GM23338 (cell line): ENCODE data around the gene OR2AE1. TPM values are rescaled to one million over a fixed set of nuclear protein-coding genes. Genes with fewer than 3 reads are reported as not detected.

Experiments used
- ATAC-seq: fragments of 200-7000 bp; cut with Tn5 transposase; 3 replicates; pipeline ENCODE4 v1.9.1; 2020
- DNase-seq: peaks from one replicate; pipeline ENCODE4 v3.0.0-alpha.2; 2015; ENCODE audit warnings: low spot score
- H2AFZ ChIP-seq: fragments of 200-600 bp; sonication (generic); 2 replicates; pipeline ENCODE4 v1.8.0; 2016; ENCODE audit warnings: antibody characterized with exemption, mild to moderate bottlenecking, moderate library complexity
- H3F3A ChIP-seq: fragments of 200-600 bp; sonication (generic); replicated peaks from 2 replicates; pipeline ENCODE4 v1.8.0; 2017; ENCODE audit warnings: antibody characterized with exemption, mixed run types, low read depth
- H3K27ac ChIP-seq: fragments of 200-600 bp; sonication (generic); 2 replicates; pipeline ENCODE4 v1.6.1; 2016; ENCODE audit warnings: low read depth
- H3K27me3 ChIP-seq: fragments of 200-600 bp; sonication (generic); 2 replicates; pipeline ENCODE4 v1.8.0; 2016; ENCODE audit warnings: mild to moderate bottlenecking, mixed run types, moderate library complexity; ENCODE audit not compliant: insufficient read depth
- H3K36me3 ChIP-seq: fragments of 200-600 bp; sonication (generic); 2 replicates; pipeline ENCODE4 v1.8.0; 2016; ENCODE audit warnings: mild to moderate bottlenecking; ENCODE audit not compliant: insufficient read depth
- H3K4me1 ChIP-seq: fragments of 200-600 bp; sonication (generic); 2 replicates; pipeline ENCODE4 v1.8.0; 2016; ENCODE audit warnings: mild to moderate bottlenecking, moderate library complexity; ENCODE audit not compliant: insufficient read depth
- H3K4me2 ChIP-seq: fragments of 200-600 bp; sonication (generic); 2 replicates; pipeline ENCODE4 v1.7.1; 2017; ENCODE audit warnings: mixed run types
- H3K4me3 ChIP-seq: fragments of 200-600 bp; sonication (generic); 2 replicates; pipeline ENCODE4 v1.6.1; 2016; ENCODE audit warnings: mixed run types
- H3K79me2 ChIP-seq: fragments of 200-600 bp; sonication (generic); replicated peaks from 2 replicates; pipeline ENCODE4 v1.8.0; 2017; ENCODE audit warnings: mild to moderate bottlenecking; ENCODE audit not compliant: insufficient read depth
- H3K9me2 ChIP-seq: fragments of 200-600 bp; sonication (generic); 2 replicates; pipeline ENCODE4 v1.8.0; 2017; ENCODE audit not compliant: insufficient read depth
- H4K20me1 ChIP-seq: fragments of 200-600 bp; sonication (generic); replicated peaks from 2 replicates; pipeline ENCODE4 v1.8.0; 2017; ENCODE audit warnings: mild to moderate bottlenecking; ENCODE audit not compliant: insufficient read depth
- H3K27ac Mint-ChIP-seq: 2 replicates; pipeline ENCODE4 v1.8.0; 2020; ENCODE audit warnings: inconsistent platforms, mild to moderate bottlenecking, moderate library complexity, mixed read lengths
- H3K27me3 Mint-ChIP-seq: 3 replicates; pipeline ENCODE4 v1.8.0; 2022; ENCODE audit warnings: low read depth, mild to moderate bottlenecking, moderate library complexity, mixed read lengths, inconsistent platforms; ENCODE audit not compliant: insufficient read depth, poor library complexity
- H3K36me3 Mint-ChIP-seq: 3 replicates; pipeline ENCODE4 v1.8.0; 2021; ENCODE audit warnings: low read depth, mild to moderate bottlenecking, inconsistent platforms, moderate library complexity, mixed read lengths
- H3K4me1 Mint-ChIP-seq: 3 replicates; pipeline ENCODE4 v1.8.0; 2020; ENCODE audit warnings: mild to moderate bottlenecking, inconsistent platforms, mixed read lengths
- H3K4me3 Mint-ChIP-seq: 3 replicates; pipeline ENCODE4 v1.8.0; 2021; ENCODE audit warnings: moderate library complexity, mild to moderate bottlenecking, inconsistent platforms, mixed read lengths
- H3K9me3 Mint-ChIP-seq: 3 replicates; pipeline ENCODE4 v1.8.0; 2020; ENCODE audit warnings: moderate library complexity, mild to moderate bottlenecking, inconsistent platforms, mixed read lengths
- CREB1 ChIP-seq: fragments of 250-450 bp; sonication (Bioruptor Pico); IDR thresholded peaks from 2 replicates; pipeline ENCODE4 v1.5.0; 2020; ENCODE audit warnings: low read depth, mild to moderate bottlenecking, moderate library complexity
- EZH2 ChIP-seq: fragments of 200-600 bp; sonication (generic); IDR thresholded peaks from one replicate; pipeline ENCODE4 v1.8.0; 2017; ENCODE audit warnings: antibody characterized with exemption, mild to moderate bottlenecking, low read depth; ENCODE audit not compliant: unreplicated experiment
- EZH2phosphoT487 ChIP-seq: fragments of 200-600 bp; sonication (generic); IDR thresholded peaks from one replicate; pipeline ENCODE4 v1.8.1; 2018; ENCODE audit warnings: antibody characterized with exemption; ENCODE audit not compliant: unreplicated experiment
- ZNF114 ChIP-seq: fragments of 250-450 bp; sonication (Bioruptor Pico); IDR thresholded peaks from 2 replicates; pipeline ENCODE4 v1.5.0; 2020; ENCODE audit warnings: mild to moderate bottlenecking, moderate library complexity
- ZNF331 ChIP-seq: fragments of 250-450 bp; sonication (Bioruptor Pico); IDR thresholded peaks from 2 replicates; pipeline ENCODE4 v1.5.0; 2020; ENCODE audit warnings: low read depth, mild to moderate bottlenecking, moderate library complexity
- polyA plus RNA-seq: library from polyadenylated mRNA; unstranded; fragments of >200 nt; fragmentation: Nextera tagmentation; extraction: Ambion mirVana; gene quantifications from 2 replicates; pipeline ENCODE4 v1.2.1, GENCODE V29; 2016
- total RNA-seq: library from RNA; depleted of rRNA; stranded (reverse); fragments of >200 nt; shearing (Covaris generic); gene quantifications from 2 replicates; pipeline ENCODE4 v1.2.3, GENCODE V29; 2014
- TF ChIP-seq, protein P1 (sequence below): fragments of 250-450 bp; sonication (Bioruptor Pico); IDR thresholded peaks from 2 replicates; pipeline ENCODE4 v1.5.0; 2020; ENCODE audit warnings: mild to moderate bottlenecking, moderate library complexity
- TF ChIP-seq, protein P2 (sequence below): IDR thresholded peaks from one replicate; pipeline ENCODE4 v1.6.1; 2018; ENCODE audit warnings: antibody characterized with exemption; ENCODE audit not compliant: unreplicated experiment

Gene OR2AE1
- total and polyA plus RNA-seq, 2 experiments from 2014 or later = not detected

DNA sequence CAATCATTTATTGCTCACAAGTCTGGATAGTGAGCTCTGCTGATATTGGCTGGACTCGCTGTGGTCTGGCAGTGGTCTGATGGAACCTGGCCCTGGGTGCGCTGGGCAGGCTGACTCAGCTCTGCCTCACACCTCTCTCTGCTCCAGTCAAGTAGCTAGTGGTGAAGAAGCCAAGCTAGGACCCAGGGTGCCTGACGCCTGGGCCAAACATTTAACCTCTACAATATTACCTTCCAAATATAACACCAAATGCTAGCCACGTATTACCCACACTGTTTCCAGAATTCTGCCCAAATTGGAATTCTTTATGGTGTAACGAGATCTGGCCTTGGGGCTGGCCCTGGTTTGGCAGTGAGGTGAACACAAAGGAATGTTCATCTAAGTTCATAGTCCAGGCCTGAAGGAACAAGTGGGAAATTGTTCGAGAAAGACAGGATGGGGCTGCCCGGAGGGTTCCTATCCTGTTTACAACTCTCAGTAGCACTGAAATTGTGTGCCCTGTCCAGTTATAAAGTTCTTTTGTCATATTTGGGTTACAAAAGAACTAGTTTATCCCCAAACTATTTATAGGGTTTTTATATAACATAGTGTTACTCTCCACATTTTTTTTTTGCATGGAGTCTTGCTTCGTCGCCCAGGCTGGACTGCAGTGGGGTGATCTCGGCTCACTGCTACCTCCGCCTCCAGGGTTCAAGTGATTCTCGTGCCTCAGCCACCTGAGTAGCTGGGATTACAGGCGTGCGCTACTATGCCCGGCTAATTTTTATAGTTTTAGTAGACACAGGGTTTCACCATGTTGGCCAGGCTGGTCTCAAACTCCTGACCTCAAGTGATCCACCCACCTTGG is 16.3 kb downstream of the OR2AE1 start:
- no peak overlapping the region for H3K27ac ChIP-seq

DNA sequence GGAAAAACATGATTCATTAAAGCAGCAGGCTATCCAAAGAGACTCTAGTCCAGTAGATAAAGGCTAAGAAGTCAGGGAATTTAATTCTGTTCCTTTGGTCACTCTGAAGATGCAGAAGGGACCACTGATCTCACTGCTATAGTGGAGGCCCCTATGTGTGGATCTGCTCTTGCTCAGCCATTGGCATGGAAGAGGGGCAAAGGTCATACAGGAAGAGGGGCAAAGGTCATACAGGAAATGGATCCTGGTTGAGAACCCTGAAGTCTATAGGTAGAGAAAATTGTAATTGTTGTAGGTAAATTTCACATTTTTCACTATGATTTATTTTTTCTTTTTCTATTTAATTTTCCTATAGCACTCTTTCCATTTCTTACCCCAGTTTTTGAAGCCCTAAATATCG is 21.6 kb downstream of the OR2AE1 start:
- peaks cover 3% of the 10 kb centered on the region; the same call in 1 of the 2 replicates for H3K9me2 ChIP-seq
- H3F3A ChIP-seq = no peaks in the 10 kb centered on the region
- no peak overlapping the region for H3K27ac ChIP-seq
- H3K4me1 ChIP-seq = no peaks in the 10 kb centered on the region
- H2AFZ ChIP-seq = no peak overlapping the region
- no peaks in the 10 kb centered on the region for H3K79me2 ChIP-seq
- no peak overlapping the region for H3K4me2 ChIP-seq
- Mint-ChIP-seq H3K36me3 (no peaks in the 10 kb centered on the region), H3K4me3 (no peak overlapping the region), H3K9me3 (no peaks in the 10 kb centered on the region), H3K4me1 (peaks cover 2% of the 10 kb centered on the region; the same call in 1 of the 3 replicates), H3K27ac (no peak overlapping the region), H3K27me3 (peaks cover 2% of the 10 kb centered on the region)
- no peak for DNase-seq
- no peaks in the 10 kb centered on the region for H3K36me3 ChIP-seq
- H3K27me3 ChIP-seq = no peaks in the 10 kb centered on the region
- no peaks in the 10 kb centered on the region for H4K20me1 ChIP-seq
- no peak for ATAC-seq
- H3K4me3 ChIP-seq = no peak overlapping the region
- TF ChIP-seq ZNF114 (CRISPR knock-in tag) = no peak
- TF ChIP-seq CREB1 = no peak
- TF ChIP-seq, protein P1, sequence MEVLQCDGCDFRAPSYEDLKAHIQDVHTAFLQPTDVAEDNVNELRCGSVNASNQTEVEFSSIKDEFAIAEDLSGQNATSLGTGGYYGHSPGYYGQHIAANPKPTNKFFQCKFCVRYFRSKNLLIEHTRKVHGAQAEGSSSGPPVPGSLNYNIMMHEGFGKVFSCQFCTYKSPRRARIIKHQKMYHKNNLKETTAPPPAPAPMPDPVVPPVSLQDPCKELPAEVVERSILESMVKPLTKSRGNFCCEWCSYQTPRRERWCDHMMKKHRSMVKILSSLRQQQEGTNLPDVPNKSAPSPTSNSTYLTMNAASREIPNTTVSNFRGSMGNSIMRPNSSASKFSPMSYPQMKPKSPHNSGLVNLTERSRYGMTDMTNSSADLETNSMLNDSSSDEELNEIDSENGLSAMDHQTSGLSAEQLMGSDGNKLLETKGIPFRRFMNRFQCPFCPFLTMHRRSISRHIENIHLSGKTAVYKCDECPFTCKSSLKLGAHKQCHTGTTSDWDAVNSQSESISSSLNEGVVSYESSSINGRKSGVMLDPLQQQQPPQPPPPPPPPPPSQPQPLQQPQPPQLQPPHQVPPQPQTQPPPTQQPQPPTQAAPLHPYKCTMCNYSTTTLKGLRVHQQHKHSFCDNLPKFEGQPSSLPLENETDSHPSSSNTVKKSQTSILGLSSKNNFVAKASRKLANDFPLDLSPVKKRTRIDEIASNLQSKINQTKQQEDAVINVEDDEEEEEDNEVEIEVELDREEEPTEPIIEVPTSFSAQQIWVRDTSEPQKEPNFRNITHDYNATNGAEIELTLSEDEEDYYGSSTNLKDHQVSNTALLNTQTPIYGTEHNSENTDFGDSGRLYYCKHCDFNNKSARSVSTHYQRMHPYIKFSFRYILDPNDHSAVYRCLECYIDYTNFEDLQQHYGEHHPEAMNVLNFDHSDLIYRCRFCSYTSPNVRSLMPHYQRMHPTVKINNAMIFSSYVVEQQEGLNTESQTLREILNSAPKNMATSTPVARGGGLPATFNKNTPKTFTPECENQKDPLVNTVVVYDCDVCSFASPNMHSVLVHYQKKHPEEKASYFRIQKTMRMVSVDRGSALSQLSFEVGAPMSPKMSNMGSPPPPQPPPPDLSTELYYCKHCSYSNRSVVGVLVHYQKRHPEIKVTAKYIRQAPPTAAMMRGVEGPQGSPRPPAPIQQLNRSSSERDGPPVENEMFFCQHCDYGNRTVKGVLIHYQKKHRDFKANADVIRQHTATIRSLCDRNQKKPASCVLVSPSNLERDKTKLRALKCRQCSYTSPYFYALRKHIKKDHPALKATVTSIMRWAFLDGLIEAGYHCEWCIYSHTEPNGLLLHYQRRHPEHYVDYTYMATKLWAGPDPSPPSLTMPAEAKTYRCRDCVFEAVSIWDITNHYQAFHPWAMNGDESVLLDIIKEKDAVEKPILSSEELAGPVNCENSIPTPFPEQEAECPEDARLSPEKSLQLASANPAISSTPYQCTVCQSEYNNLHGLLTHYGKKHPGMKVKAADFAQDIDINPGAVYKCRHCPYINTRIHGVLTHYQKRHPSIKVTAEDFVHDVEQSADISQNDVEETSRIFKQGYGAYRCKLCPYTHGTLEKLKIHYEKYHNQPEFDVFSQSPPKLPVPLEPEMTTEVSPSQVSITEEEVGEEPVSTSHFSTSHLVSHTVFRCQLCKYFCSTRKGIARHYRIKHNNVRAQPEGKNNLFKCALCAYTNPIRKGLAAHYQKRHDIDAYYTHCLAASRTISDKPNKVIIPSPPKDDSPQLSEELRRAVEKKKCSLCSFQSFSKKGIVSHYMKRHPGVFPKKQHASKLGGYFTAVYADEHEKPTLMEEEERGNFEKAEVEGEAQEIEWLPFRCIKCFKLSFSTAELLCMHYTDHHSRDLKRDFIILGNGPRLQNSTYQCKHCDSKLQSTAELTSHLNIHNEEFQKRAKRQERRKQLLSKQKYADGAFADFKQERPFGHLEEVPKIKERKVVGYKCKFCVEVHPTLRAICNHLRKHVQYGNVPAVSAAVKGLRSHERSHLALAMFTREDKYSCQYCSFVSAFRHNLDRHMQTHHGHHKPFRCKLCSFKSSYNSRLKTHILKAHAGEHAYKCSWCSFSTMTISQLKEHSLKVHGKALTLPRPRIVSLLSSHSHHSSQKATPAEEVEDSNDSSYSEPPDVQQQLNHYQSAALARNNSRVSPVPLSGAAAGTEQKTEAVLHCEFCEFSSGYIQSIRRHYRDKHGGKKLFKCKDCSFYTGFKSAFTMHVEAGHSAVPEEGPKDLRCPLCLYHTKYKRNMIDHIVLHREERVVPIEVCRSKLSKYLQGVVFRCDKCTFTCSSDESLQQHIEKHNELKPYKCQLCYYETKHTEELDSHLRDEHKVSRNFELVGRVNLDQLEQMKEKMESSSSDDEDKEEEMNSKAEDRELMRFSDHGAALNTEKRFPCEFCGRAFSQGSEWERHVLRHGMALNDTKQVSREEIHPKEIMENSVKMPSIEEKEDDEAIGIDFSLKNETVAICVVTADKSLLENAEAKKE = no peak
- TF ChIP-seq ZNF331 (CRISPR knock-in tag) = no peak

More for the DNA sequence above, 16.3 kb downstream of the OR2AE1 start:
- Histone ChIP-seq H3F3A (no peaks in the 10 kb centered on the region), H3K9me2 (0 out of 2 replicates have a peak, but pooled peaks cover 3% of the 10 kb centered on the region), H3K4me2 (no peak overlapping the region), H3K36me3 (0 out of 2 replicates have a peak, but pooled peaks cover 6% of the 10 kb centered on the region), H3K4me1 (no peaks in the 10 kb centered on the region), H3K27me3 (no peaks in the 10 kb centered on the region), H4K20me1 (no peaks in the 10 kb centered on the region), H2AFZ (peak overlapping the region; percentile 78; the same call in 1 of the 2 replicates), H3K4me3 (no peak overlapping the region), H3K79me2 (no peaks in the 10 kb centered on the region)
- Mint-ChIP-seq H3K4me1 (peaks cover 2% of the 10 kb centered on the region; the same call in 1 of the 3 replicates), H3K27ac (no peak overlapping the region), H3K9me3 (peaks cover 3% of the 10 kb centered on the region; the same call in 1 of the 3 replicates), H3K27me3 (peaks cover 4% of the 10 kb centered on the region), H3K4me3 (no peak overlapping the region), H3K36me3 (no peaks in the 10 kb centered on the region; the same call in 2 of the 3 replicates)
- TF ChIP-seq EZH2phosphoT487 (no peak), ZNF114 (CRISPR knock-in tag) (no peak), EZH2 (no peak)
- TF ChIP-seq, protein P2, sequence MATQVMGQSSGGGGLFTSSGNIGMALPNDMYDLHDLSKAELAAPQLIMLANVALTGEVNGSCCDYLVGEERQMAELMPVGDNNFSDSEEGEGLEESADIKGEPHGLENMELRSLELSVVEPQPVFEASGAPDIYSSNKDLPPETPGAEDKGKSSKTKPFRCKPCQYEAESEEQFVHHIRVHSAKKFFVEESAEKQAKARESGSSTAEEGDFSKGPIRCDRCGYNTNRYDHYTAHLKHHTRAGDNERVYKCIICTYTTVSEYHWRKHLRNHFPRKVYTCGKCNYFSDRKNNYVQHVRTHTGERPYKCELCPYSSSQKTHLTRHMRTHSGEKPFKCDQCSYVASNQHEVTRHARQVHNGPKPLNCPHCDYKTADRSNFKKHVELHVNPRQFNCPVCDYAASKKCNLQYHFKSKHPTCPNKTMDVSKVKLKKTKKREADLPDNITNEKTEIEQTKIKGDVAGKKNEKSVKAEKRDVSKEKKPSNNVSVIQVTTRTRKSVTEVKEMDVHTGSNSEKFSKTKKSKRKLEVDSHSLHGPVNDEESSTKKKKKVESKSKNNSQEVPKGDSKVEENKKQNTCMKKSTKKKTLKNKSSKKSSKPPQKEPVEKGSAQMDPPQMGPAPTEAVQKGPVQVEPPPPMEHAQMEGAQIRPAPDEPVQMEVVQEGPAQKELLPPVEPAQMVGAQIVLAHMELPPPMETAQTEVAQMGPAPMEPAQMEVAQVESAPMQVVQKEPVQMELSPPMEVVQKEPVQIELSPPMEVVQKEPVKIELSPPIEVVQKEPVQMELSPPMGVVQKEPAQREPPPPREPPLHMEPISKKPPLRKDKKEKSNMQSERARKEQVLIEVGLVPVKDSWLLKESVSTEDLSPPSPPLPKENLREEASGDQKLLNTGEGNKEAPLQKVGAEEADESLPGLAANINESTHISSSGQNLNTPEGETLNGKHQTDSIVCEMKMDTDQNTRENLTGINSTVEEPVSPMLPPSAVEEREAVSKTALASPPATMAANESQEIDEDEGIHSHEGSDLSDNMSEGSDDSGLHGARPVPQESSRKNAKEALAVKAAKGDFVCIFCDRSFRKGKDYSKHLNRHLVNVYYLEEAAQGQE = no peak
- DNase-seq (no peak), ATAC-seq (no peak)
